ENCODE measurements around the gene RFNG.

Gene RFNG

DNA sequence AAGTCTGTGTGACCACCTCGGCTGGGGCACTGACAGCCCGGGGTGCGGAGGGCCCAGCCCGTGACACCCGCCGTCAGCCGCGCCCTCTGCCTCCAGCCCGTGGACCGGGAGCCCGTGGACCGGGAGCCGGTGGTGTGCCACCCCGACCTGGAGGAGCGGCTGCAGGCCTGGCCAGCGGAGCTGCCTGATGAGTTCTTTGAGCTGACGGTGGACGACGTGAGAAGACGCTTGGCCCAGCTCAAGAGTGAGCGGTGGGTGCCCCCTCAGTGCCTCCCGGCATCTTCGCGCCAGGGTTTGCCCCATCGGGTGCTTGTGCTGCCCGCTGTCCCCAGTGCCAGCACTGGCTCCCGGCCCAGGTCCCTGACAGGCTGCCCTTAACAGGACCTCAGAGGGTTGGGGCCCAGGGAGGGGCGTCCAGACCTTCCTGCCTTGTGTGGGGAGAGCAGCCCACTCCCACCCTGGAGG is 42.6 kb downstream of the RFNG start:
- DNase-seq (ENCODE audit: low read depth, low spot score): no peak
- POLR2A ChIA-PET: interaction anchor here (1.5 kb wide), 1 partner anchor 13 kb away, joined by 4 read pairs; no protein-coding TSS in a partner anchor
- CTCF ChIA-PET: interaction anchor here (0.8 to 5.3 kb wide), 5 partner anchors 12 to 50 kb away, joined by 3 to 46 read pairs (median 4); partner anchors contain the start of genes CENPX and LRRC45
- no peak for TF ChIP-seq CTCF (IDR thresholded peaks at IDR 0.05; ENCODE audit: insufficient read depth, low read length, missing control alignments)
- H3K4me3 ChIP-seq (ENCODE audit: low read depth, low read length): no peak overlapping the region

DNA sequence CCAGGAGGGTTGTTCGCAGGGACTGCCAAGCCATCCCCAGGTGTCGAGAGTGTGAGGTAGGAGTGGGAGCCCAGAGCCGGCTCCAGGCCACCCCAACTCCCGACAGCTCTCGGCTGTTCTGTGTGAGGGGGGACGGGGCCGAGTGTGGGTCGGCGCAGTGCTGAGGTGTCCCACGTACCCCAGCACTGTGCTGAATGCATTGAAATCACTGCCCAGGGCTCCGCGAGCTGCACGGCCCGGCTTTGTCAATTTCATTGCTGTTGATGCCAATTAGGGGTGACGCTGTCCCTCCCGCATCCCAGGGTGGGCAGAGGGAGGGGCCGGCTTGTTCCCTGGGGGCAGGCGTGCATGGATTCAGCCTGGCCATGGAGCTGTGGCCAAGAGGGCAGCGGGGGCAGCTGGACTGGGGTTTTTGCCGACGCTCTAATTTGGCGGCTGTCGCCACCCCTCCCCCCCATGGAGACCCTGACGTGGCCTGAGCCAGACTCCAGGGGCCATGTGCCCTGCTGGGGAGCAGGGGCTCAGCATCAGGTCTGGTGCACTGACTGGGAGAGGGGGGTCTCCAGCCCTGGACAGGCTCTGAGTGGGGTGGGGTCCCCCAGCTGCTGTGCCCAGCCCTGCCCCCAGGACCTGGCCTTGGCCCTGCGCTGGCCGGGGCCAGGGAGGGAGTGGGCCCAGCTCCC is 43.2 kb downstream of the RFNG start:
- DNase-seq (ENCODE audit: low read depth, low spot score): no peak
- CTCF ChIA-PET: interaction anchor here (0.8 to 5.3 kb wide), 5 partner anchors 12 to 49 kb away, joined by 3 to 46 read pairs (median 3); partner anchors contain the start of genes CENPX and LRRC45
- POLR2A ChIA-PET: interaction anchor here (1.5 kb wide), 1 partner anchor 14 kb away, joined by 4 read pairs; no protein-coding TSS in a partner anchor
- H3K4me3 ChIP-seq (ENCODE audit: low read depth, low read length): no peak overlapping the region
- TF ChIP-seq CTCF (IDR thresholded peaks at IDR 0.05; ENCODE audit: insufficient read depth, low read length, missing control alignments): no peak

DNA sequence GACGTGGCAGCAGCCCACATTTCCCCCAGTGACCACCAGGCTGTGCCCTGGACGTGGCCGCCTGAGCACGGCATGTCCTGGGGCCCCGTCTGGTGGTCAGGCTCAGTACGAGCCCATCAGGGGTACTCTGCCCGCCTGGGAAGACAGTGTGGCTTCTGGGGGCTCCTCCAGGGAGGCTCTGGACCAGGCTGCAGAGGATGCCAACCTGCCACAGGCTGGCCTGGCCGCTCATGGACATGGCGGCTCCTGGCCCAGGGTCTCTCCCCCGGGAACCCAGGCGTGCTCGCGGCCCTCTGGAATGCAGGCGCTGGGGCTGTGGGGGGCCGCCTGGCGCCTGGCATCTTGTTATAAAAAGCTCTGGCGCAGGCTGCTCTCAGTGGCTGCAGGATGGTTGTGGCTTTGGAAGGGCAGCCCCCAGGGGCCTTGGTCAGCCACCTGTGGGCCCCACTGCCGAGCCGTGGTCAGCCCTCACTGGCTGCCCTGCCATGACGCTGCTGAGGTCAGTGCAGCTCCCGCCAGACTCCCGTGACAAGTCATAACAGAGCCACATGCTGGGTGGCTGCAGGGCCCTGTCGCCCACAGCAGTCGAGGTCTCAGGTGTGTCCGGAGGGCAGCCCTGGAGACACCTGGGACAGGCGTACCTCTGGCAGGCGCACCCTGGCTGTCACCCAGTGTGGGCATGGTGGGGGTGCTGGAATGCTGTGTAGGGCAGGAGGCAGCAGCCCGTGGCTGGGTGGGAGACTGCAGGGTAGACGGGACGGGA is 43.9 kb downstream of the RFNG start:
- CTCF ChIA-PET: interaction anchor here (0.9 to 1.7 kb wide), 2 partner anchors 16 to 23 kb away, joined by 3 to 4 read pairs; partner anchors contain the start of gene LRRC45
- POLR2A ChIA-PET: no interaction called here
- no peak for TF ChIP-seq CTCF (IDR thresholded peaks at IDR 0.05; ENCODE audit: insufficient read depth, low read length, missing control alignments)
- no peak for DNase-seq (ENCODE audit: low read depth, low spot score)
- no peak overlapping the region for H3K4me3 ChIP-seq (ENCODE audit: low read depth, low read length)

DNA sequence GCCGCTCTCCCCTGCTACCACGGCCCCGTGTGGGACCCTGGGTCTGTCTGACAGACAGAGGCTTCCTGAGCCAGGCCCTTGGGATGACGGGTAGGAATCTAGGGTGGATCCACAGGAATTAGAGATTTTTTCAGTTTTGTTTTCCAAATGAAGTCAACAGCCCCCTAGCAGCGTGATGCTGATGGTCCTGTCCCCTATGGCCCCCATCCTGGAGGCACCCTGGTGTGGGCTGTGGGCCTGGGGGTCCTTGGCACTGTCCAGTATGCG is 44.5 kb downstream of the RFNG start:
- ChIA-PET CTCF (no interaction called here), POLR2A (no interaction called here)
- DNase-seq (ENCODE audit: low read depth, low spot score): no peak
- no peak overlapping the region for H3K4me3 ChIP-seq (ENCODE audit: low read depth, low read length)
- TF ChIP-seq CTCF (IDR thresholded peaks at IDR 0.05; ENCODE audit: insufficient read depth, low read length, missing control alignments): no peak

DNA sequence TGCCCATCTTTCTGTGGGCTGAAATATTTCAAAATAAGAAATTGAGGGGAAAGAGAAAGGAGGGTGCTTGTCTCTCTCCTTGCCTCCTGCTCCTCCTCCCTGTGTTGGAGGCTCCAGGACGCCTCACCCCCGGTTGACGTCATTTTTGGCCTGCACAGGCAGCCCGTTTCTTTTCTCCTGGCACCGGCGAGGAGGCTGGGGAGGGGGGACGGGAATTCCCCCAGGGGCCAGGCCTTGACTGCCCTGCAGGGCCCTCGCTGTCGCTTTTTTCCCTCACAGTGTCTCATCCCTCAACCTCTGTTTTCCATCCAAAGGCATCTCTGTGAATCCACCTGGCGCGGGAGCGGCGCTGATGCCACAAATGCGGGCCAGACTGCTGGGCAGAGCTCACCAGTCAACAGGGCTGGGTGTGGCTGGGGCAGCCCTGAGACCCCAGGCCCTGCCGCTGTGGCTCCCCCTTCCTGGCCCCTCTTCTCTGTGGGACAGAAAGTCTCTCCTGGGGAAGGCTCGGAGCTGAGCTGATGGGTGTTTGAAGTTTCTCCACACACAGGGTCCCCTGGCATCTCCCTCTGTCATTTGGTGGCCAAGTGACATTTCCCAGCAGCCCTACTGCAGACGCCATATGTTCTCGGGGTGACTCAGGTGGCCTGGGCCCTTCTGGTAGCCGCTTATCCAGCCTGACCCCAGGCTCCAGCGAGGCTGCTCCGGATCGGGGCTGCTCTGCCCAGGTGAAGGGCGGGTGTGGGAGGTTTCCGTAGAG is 45.0 kb downstream of the RFNG start:
- no peak for TF ChIP-seq CTCF (IDR thresholded peaks at IDR 0.05; ENCODE audit: insufficient read depth, low read length, missing control alignments)
- H3K4me3 ChIP-seq (ENCODE audit: low read depth, low read length): no peak overlapping the region
- POLR2A ChIA-PET: no interaction called here
- DNase-seq (ENCODE audit: low read depth, low spot score): no peak
- CTCF ChIA-PET: no interaction called here
